Neutrophil (primary cell): ENCODE data around the gene GRIK4.

Experiments used
- H3K27ac ChIP-seq: fragments of 200-600 bp; sonication (generic); 2 replicates; pipeline ENCODE4 v1.5.1; 2016; ENCODE audit warnings: mild to moderate bottlenecking, moderate library complexity
- H3K27me3 ChIP-seq: fragments of 200-600 bp; sonication (generic); 2 replicates; pipeline ENCODE4 v1.6.0; 2016; ENCODE audit warnings: mild to moderate bottlenecking
- H3K36me3 ChIP-seq: fragments of 200-600 bp; sonication (generic); 2 replicates; pipeline ENCODE4 v1.5.1; 2017
- H3K4me1 ChIP-seq, 2 experiments: fragments of 200-600 bp in 1 of 2; sonication (generic) in 1 of 2; 1 replicate in 1 of 2; 2 replicates in 1 of 2; pipeline versions ENCODE4 v1.5.1 to v1.6.1; 2013 to 2016; ENCODE audit warnings: low read depth in 1 of 2, low read length in 1 of 2, mild to moderate bottlenecking in 1 of 2, moderate library complexity in 1 of 2; ENCODE audit not compliant: control insufficient read depth in 1 of 2, insufficient read depth in 1 of 2
- H3K4me3 ChIP-seq, 2 experiments: fragments of 200-600 bp in 1 of 2; sonication (generic) in 1 of 2; 1 replicate in 1 of 2; 2 replicates in 1 of 2; pipeline ENCODE4 v1.5.1; 2013 to 2016; ENCODE audit warnings: low read depth in 1 of 2, low read length in 1 of 2, mild to moderate bottlenecking in 1 of 2, moderate library complexity in 1 of 2
- H3K9me3 ChIP-seq: fragments of 200-600 bp; sonication (generic); 2 replicates; pipeline ENCODE4 v1.5.1; 2016
- TF ChIP-seq, protein P1 (sequence below): fragments of 200-600 bp; sonication (generic); IDR thresholded peaks from 2 replicates; pipeline ENCODE4 v1.5.1; 2016; ENCODE audit warnings: antibody characterized with exemption

GRIK4 gene

DNA sequence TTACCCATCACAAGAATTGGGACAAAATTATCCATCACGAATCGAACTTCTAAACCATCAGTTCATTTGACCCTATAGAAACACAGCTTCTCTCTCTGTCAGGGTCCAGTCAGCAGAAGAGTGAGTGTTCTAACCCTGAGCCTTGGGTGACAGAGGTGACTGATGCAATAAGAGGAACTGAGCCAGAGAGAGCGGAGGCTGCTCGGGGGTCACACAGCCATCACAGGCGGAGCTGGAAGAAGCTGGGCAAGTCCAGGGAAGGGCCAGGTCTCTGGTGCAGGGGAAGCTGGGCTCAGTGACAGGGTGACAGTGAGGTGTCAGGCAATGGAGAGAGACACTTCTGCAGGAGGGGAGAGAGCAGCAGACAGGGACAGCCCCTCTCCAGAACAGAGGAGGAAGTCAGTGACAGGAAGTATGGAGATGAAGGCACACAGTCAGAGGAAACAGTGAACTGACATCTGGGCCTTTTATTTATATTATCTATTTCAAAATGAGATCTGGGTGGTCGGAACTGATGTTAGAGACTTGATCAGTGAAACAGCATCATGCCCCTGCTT is 328.4 kb downstream of the GRIK4 start:
- Histone ChIP-seq H3K27ac (no peak overlapping the region), H3K9me3 (no peaks in the 10 kb centered on the region), H3K4me1 (no peaks in the 10 kb centered on the region), H3K27me3 (no peaks in the 10 kb centered on the region), H3K36me3 (no peaks in the 10 kb centered on the region), H3K4me3 (no peak overlapping the region)
- TF ChIP-seq, protein P1, sequence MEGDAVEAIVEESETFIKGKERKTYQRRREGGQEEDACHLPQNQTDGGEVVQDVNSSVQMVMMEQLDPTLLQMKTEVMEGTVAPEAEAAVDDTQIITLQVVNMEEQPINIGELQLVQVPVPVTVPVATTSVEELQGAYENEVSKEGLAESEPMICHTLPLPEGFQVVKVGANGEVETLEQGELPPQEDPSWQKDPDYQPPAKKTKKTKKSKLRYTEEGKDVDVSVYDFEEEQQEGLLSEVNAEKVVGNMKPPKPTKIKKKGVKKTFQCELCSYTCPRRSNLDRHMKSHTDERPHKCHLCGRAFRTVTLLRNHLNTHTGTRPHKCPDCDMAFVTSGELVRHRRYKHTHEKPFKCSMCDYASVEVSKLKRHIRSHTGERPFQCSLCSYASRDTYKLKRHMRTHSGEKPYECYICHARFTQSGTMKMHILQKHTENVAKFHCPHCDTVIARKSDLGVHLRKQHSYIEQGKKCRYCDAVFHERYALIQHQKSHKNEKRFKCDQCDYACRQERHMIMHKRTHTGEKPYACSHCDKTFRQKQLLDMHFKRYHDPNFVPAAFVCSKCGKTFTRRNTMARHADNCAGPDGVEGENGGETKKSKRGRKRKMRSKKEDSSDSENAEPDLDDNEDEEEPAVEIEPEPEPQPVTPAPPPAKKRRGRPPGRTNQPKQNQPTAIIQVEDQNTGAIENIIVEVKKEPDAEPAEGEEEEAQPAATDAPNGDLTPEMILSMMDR: no peak

DNA sequence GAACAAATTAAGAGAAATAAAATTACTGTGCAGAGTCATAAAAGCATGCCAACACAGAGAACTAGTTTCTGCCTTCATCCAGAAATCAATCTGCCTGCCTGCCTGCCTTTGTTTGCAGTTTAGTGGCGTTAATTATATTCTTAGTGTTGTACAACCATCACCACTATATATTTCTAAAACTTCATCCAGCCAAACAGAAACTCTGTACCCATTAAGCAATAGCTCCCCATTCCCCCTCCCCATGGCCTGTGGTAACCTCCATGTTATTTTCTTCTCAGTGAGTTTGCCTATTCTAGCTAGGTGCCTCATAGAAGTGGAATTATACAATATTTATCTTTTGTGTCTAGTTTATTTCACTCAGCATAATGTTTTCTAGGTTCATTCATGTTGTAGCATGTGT is 329.1 kb downstream of the GRIK4 start:
- TF ChIP-seq, protein P1: no peak
- Histone ChIP-seq H3K27me3 (no peaks in the 10 kb centered on the region), H3K4me1 (no peaks in the 10 kb centered on the region), H3K4me3 (no peak overlapping the region), H3K9me3 (no peaks in the 10 kb centered on the region), H3K27ac (no peak overlapping the region), H3K36me3 (no peaks in the 10 kb centered on the region)

DNA sequence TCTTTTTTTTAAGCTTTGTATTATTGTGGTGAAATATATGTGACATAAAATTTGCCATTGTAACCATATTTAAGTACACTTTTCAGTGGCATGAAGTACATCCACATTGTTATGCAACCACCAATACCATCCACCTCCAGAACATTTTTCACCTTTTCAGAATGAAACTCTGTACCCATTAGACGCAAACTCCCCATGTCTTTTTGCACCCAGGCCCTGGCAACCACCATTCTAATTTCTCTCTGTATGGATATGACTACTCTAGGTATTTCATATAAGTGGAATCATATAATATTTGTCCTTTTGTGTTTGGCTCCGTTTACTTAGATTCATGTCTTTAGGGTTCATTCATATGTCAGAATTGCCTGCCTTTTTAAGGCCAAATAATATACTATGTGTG is 329.5 kb downstream of the GRIK4 start:
- Histone ChIP-seq H3K27me3 (no peaks in the 10 kb centered on the region), H3K9me3 (no peaks in the 10 kb centered on the region), H3K27ac (no peak overlapping the region), H3K36me3 (no peaks in the 10 kb centered on the region), H3K4me3 (no peak overlapping the region), H3K4me1 (no peaks in the 10 kb centered on the region)
- TF ChIP-seq, protein P1: no peak

DNA sequence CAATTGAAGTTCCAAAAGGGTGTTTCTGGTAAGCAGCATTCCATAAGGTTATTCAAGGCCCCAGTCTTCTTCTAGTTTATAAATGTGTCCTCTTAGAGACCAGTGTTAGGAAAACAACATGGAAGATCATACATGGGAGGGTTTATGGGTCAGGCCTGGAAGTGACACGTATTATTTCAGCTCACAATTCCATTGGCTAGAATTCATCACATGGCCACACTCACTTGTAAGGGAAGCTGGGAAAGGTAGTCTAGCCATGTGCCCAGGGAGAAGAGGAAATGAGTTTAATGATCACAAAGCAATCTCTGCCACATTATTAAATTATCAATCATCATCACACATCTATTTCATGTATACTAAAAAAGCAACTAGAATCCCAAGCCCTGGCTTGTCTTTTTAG is 330.6 kb downstream of the GRIK4 start:
- Histone ChIP-seq H3K4me1 (no peaks in the 10 kb centered on the region), H3K9me3 (no peaks in the 10 kb centered on the region), H3K27me3 (no peaks in the 10 kb centered on the region), H3K36me3 (no peaks in the 10 kb centered on the region), H3K4me3 (no peak overlapping the region), H3K27ac (no peak overlapping the region)
- TF ChIP-seq, protein P1: no peak

DNA sequence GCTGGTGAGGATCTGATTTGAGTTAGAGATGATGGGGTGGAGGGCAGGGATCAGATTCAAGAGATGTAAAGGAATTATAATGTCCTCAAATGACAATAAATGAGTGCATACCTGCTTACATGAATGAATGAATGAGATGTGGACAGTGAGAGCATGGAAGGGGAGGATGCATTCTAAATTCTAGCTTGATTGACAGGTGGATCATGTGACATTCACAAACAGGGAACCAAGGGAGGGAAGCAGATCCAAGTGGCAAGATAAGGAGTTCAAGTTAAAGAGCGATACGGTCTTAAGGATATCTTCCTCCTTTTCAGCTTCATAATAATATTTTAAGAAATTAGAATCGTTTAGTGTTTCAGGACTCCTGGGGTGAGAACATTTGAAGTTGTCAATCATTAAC is 341.9 kb downstream of the GRIK4 start:
- TF ChIP-seq, protein P1: no peak
- no peaks in the 10 kb centered on the region for H3K36me3 ChIP-seq
- H3K4me1 ChIP-seq: no peaks in the 10 kb centered on the region
- no peak overlapping the region for H3K4me3 ChIP-seq
- H3K27me3 ChIP-seq: peaks cover 6% of the 10 kb centered on the region
- no peaks in the 10 kb centered on the region for H3K9me3 ChIP-seq
- H3K27ac ChIP-seq: no peak overlapping the region

DNA sequence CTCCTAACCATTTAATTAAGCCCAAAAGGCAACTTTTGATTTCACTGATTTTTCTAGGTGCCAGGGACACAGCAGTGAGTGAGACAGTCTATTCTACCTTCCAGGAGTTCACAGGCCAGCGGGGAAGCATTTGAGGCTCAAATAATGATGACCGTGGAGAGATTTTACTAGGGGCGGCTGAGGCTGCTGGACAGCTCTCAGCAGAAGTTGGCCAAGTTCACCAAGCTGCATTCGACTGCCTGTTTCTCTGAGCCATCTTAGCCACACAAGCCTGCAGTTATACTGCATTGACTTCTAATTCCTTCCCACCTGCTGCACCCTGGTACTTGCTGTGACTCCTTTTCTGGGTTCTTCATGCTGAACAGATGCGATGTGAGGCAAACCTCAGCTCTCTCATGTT is 343.4 kb downstream of the GRIK4 start:
- Histone ChIP-seq H3K27ac (no peak overlapping the region), H3K27me3 (peaks cover 5% of the 10 kb centered on the region), H3K9me3 (no peaks in the 10 kb centered on the region), H3K4me1 (no peaks in the 10 kb centered on the region), H3K36me3 (no peaks in the 10 kb centered on the region), H3K4me3 (no peak overlapping the region)
- TF ChIP-seq, protein P1: no peak
